Measurements from ENCODE around the gene BACH2. TPM values are rescaled to one million over a fixed set of nuclear protein-coding genes. Genes with fewer than 3 reads are reported as not detected.
"Not testable (repeated sequence)": the region's sequence is repeated elsewhere in the genome, so short reads cannot be mapped to it uniquely, and the experiment has no call there.

Gene BACH2
- total RNA-seq, 1 donor from 2014 or later = 6.4 TPM

DNA sequence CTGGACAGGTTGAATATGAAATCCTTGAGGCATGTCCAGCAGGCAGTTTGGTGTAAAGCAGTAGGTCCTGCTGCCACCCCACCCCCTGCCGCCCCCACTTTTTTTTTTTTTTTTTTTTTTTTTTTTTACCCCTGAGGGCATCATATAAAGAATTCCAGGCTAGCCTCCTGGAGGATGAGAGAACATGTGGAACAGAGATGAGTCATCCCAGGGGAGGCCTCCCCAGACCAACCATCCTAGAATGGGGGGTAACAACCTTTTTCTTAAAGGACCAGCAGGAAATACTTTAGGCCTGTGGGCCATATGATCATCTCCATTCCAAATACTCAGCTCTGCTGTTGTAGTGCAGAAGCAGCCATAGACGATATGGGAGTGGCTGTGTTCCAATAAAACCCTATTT is 231.5 kb downstream of the BACH2 start:
- no peak for DNase-seq (ENCODE audit: extremely low spot score in 2 of 2)
- no peaks in the 10 kb centered on the region for H3K36me3 ChIP-seq
- H3K27ac ChIP-seq = no peak overlapping the region
- H3K4me1 ChIP-seq = no peaks in the 10 kb centered on the region
- no peaks in the 10 kb centered on the region for H3K9me3 ChIP-seq
- intact Hi-C loops (cut with DNase I) = no loop called here
- no peak overlapping the region for H3K4me3 ChIP-seq
- H3K27me3 ChIP-seq = no peaks in the 10 kb centered on the region
- no peak for TF ChIP-seq POLR2AphosphoS5 (IDR thresholded peaks at IDR 0.05; ENCODE audit: insufficient read depth in 1 of 2, low read depth in 1 of 2)
- TF ChIP-seq, protein P1, sequence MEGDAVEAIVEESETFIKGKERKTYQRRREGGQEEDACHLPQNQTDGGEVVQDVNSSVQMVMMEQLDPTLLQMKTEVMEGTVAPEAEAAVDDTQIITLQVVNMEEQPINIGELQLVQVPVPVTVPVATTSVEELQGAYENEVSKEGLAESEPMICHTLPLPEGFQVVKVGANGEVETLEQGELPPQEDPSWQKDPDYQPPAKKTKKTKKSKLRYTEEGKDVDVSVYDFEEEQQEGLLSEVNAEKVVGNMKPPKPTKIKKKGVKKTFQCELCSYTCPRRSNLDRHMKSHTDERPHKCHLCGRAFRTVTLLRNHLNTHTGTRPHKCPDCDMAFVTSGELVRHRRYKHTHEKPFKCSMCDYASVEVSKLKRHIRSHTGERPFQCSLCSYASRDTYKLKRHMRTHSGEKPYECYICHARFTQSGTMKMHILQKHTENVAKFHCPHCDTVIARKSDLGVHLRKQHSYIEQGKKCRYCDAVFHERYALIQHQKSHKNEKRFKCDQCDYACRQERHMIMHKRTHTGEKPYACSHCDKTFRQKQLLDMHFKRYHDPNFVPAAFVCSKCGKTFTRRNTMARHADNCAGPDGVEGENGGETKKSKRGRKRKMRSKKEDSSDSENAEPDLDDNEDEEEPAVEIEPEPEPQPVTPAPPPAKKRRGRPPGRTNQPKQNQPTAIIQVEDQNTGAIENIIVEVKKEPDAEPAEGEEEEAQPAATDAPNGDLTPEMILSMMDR (IDR thresholded peaks at IDR 0.05) = no peak
- no peak for TF ChIP-seq POLR2A (IDR thresholded peaks at IDR 0.05)

DNA sequence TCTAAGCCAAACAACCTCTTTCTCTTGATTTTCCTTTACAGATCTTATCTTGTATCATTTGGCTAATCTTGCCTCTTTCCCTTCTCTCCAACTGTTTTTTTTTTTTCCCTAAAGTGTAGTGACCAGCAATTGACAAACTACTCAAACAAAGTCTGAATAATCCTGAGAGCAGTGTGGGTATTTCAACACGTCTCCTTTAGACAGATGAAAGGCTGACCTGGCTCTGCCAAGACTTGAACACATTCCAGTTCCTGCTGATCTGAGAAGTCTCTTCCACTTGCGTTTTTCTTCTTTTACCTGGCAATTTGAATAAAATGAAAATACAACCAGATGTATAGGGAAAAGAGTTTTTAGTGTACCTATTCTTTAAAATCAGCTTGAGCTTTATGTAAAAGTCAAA is 234.0 kb downstream of the BACH2 start:
- no peak for TF ChIP-seq POLR2AphosphoS5 (IDR thresholded peaks at IDR 0.05; ENCODE audit: insufficient read depth in 1 of 2, low read depth in 1 of 2)
- TF ChIP-seq, protein P1 (IDR thresholded peaks at IDR 0.05) = no peak
- TF ChIP-seq POLR2A (IDR thresholded peaks at IDR 0.05) = no peak
- no peaks in the 10 kb centered on the region for H3K4me1 ChIP-seq
- no peaks in the 10 kb centered on the region for H3K9me3 ChIP-seq
- DNase-seq (ENCODE audit: extremely low spot score in 2 of 2) = no peak
- H3K36me3 ChIP-seq = no peaks in the 10 kb centered on the region
- intact Hi-C loops (cut with DNase I) = no loop called here
- H3K27ac ChIP-seq = no peak overlapping the region
- H3K4me3 ChIP-seq = no peak overlapping the region
- H3K27me3 ChIP-seq = no peaks in the 10 kb centered on the region

DNA sequence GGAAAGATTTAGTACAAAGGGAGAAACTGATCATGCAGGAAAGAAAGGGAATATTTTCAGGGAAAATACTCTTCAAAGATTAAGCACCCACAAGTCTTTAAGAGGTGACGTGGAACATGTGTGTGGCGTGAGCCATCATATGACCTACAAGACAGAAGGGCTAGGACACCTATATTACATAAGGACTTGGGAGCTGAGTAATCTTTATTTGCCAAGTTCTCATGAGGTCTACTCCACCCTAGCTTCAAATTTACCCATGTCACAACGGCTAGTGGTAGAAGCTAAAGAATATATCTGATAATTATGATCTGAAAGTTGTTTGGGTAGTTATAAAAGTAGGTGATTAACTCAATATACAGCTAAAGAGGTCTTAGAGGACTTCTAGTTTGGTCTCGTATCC is 234.6 kb downstream of the BACH2 start:
- Histone ChIP-seq H3K27me3 (no peaks in the 10 kb centered on the region), H3K9me3 (no peaks in the 10 kb centered on the region), H3K4me3 (no peak overlapping the region), H3K27ac (no peak overlapping the region), H3K4me1 (no peaks in the 10 kb centered on the region), H3K36me3 (no peaks in the 10 kb centered on the region)
- DNase-seq (ENCODE audit: extremely low spot score in 2 of 2) = no peak
- TF ChIP-seq POLR2AphosphoS5 (IDR thresholded peaks at IDR 0.05; ENCODE audit: insufficient read depth in 1 of 2, low read depth in 1 of 2) (no peak), POLR2A (IDR thresholded peaks at IDR 0.05) (no peak)
- TF ChIP-seq, protein P1 (IDR thresholded peaks at IDR 0.05) = no peak
- intact Hi-C loops (cut with DNase I) = no loop called here

DNA sequence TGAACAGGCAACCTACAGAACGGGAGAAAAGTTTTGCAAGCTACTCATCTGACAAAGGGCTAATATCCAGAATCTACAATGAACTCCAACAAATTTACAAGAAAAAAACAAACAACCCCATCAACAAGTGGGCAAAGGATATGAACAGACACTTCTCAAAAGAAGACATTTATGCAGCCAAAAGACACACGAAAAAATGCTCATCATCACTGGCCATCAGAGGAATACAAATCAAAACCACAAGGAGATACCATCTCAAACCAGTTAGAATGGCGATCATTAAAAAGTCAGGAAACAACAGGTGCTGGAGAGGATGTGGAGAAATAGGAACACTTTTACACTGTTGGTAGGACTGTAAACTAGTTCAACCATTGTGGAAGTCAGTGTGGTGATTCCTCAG is 237.5 kb downstream of the BACH2 start:
- H3K4me3 ChIP-seq; H3K4me1 ChIP-seq; DNase-seq (ENCODE audit: extremely low spot score in 2 of 2); H3K27ac ChIP-seq; H3K27me3 ChIP-seq; intact Hi-C loops (cut with DNase I); H3K9me3 ChIP-seq; H3K36me3 ChIP-seq: not testable (repeated sequence)

- H3K36me3 ChIP-seq; DNase-seq (ENCODE audit: extremely low spot score in 2 of 2); intact Hi-C loops (cut with DNase I); H3K9me3 ChIP-seq; H3K27ac ChIP-seq; H3K4me1 ChIP-seq; H3K27me3 ChIP-seq; H3K4me3 ChIP-seq: not testable (repeated sequence)
Observed at GRCh38 chr6:90055924-90056323, 240.7 kb downstream of the BACH2 start.

- H3K4me1 ChIP-seq; DNase-seq (ENCODE audit: extremely low spot score in 2 of 2); H3K9me3 ChIP-seq; H3K4me3 ChIP-seq; intact Hi-C loops (cut with DNase I); H3K27ac ChIP-seq; H3K27me3 ChIP-seq; H3K36me3 ChIP-seq: not testable (repeated sequence)
Observed at GRCh38 chr6:90054193-90054592, 242.4 kb downstream of the BACH2 start.

DNA sequence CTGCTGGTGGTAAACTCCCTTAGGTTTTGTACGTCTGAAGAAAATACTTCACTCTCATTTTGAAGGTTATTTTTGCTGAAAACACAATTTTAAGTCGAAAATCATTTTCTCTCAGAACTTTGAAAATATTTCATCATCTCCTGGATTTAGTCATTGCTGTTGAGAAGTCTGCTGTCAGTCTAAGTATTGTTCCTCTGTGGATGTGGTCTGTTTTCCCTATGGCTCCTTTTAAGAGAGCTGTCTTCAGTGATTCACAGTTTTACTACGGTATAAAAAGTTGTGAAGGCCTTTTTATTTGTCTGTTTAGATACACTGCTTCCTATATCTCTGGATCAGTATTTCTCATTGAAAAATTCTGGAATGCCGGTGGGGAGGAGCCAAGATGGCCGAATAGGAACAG is 243.0 kb downstream of the BACH2 start:
- H3K27ac ChIP-seq = no peak overlapping the region
- H3K27me3 ChIP-seq = no peaks in the 10 kb centered on the region
- H3K36me3 ChIP-seq = no peaks in the 10 kb centered on the region
- H3K4me1 ChIP-seq = no peaks in the 10 kb centered on the region
- H3K4me3 ChIP-seq = no peak overlapping the region
- intact Hi-C loops (cut with DNase I) = no loop called here
- no peak for DNase-seq (ENCODE audit: extremely low spot score in 2 of 2)
- H3K9me3 ChIP-seq = no peaks in the 10 kb centered on the region
- TF ChIP-seq, protein P1 (IDR thresholded peaks at IDR 0.05) = no peak
- TF ChIP-seq POLR2A (IDR thresholded peaks at IDR 0.05) (no peak), POLR2AphosphoS5 (IDR thresholded peaks at IDR 0.05; ENCODE audit: insufficient read depth in 1 of 2, low read depth in 1 of 2) (no peak)
